ENCODE measurements around the gene PREP. TPM values are rescaled to one million over a fixed set of nuclear protein-coding genes. Genes with fewer than 3 reads are reported as not detected.
A peak's percentile ranks its signal among the peaks of the same experiment; 100 is the strongest.

PREP gene
- total RNA-seq, 2 donors from 2014 or later, result 99.9 to 113 TPM

GRCh38 chr6:105310371-105310770 lies 92.5 kb downstream of the PREP start:
- Histone ChIP-seq H3K36me3 (no peaks in the 10 kb centered on the region), H3K27ac (peak overlapping the region; percentile 48), H3K9me3 (no peaks in the 10 kb centered on the region), H3K4me1 (no peaks in the 10 kb centered on the region), H3K4me3 (no peak overlapping the region), H3K27me3 (no peaks in the 10 kb centered on the region), H3K9ac (ENCODE audit: low read depth in 2 of 2, low read length in 2 of 2) (no peak overlapping the region)
- intact Hi-C loops (cut with DNase I), result no loop called here
- DNase-seq, result peak; percentile 68
- TF ChIP-seq CTCF (IDR thresholded peaks at IDR 0.05), result no peak

GRCh38 chr6:105308840-105309239 lies 94.0 kb downstream of the PREP start:
- no peak for DNase-seq
- intact Hi-C loops (cut with DNase I), result no loop called here
- no peak overlapping the region for H3K9ac ChIP-seq (ENCODE audit: low read depth in 2 of 2, low read length in 2 of 2)
- no peaks in the 10 kb centered on the region for H3K9me3 ChIP-seq
- no peaks in the 10 kb centered on the region for H3K4me1 ChIP-seq
- no peak overlapping the region for H3K4me3 ChIP-seq
- H3K27ac ChIP-seq, result no peak overlapping the region
- no peak for TF ChIP-seq CTCF (IDR thresholded peaks at IDR 0.05)
- H3K27me3 ChIP-seq, result no peaks in the 10 kb centered on the region
- no peaks in the 10 kb centered on the region for H3K36me3 ChIP-seq

GRCh38 chr6:105305521-105305920 lies 97.4 kb downstream of the PREP start:
- no peaks in the 10 kb centered on the region for H3K36me3 ChIP-seq
- no peak overlapping the region for H3K4me3 ChIP-seq
- no peak overlapping the region for H3K27ac ChIP-seq
- intact Hi-C loops (cut with DNase I), result no loop called here
- no peaks in the 10 kb centered on the region for H3K4me1 ChIP-seq
- DNase-seq, result no peak
- H3K27me3 ChIP-seq, result no peaks in the 10 kb centered on the region
- no peaks in the 10 kb centered on the region for H3K9me3 ChIP-seq
- no peak for TF ChIP-seq CTCF (IDR thresholded peaks at IDR 0.05)
- no peak overlapping the region for H3K9ac ChIP-seq (ENCODE audit: low read depth in 2 of 2, low read length in 2 of 2)

- Histone ChIP-seq H3K27me3 (no peaks in the 10 kb centered on the region), H3K4me1 (no peaks in the 10 kb centered on the region), H3K27ac (no peak overlapping the region), H3K4me3 (no peak overlapping the region), H3K36me3 (no peaks in the 10 kb centered on the region), H3K9ac (ENCODE audit: low read depth in 2 of 2, low read length in 2 of 2) (no peak overlapping the region), H3K9me3 (no peaks in the 10 kb centered on the region)
- intact Hi-C loops (cut with DNase I), result no loop called here
- TF ChIP-seq CTCF (IDR thresholded peaks at IDR 0.05), result no peak
- no peak for DNase-seq
Observed at GRCh38 chr6:105304825-105305224, 98.1 kb downstream of the PREP start.

GRCh38 chr6:105304366-105304765 lies 98.5 kb downstream of the PREP start:
- Histone ChIP-seq H3K4me1 (no peaks in the 10 kb centered on the region), H3K36me3 (no peaks in the 10 kb centered on the region), H3K27ac (no peak overlapping the region), H3K4me3 (no peak overlapping the region), H3K9ac (ENCODE audit: low read depth in 2 of 2, low read length in 2 of 2) (no peak overlapping the region), H3K27me3 (no peaks in the 10 kb centered on the region), H3K9me3 (no peaks in the 10 kb centered on the region)
- intact Hi-C loops (cut with DNase I), result no loop called here
- no peak for DNase-seq
- no peak for TF ChIP-seq CTCF (IDR thresholded peaks at IDR 0.05)

Data from colonic mucosa (tissue), 4 donors.